GM13977 (cell line): ENCODE data around the gene CCR5.

Source experiments
- DNase-seq: peaks from one replicate; pipeline ENCODE4 v3.0.0; 2012; ENCODE audit warnings: low spot score
- CTCF ChIP-seq: IDR thresholded peaks from 2 replicates; pipeline ENCODE4 v1.5.1; 2012; ENCODE audit warnings: mild to moderate bottlenecking, control low read depth; ENCODE audit not compliant: insufficient read depth; ENCODE audit errors: extremely low read depth, missing control alignments
- in situ Hi-C: fragments of 300-500 bp; cut with MboI; formaldehyde crosslinking; loops from one replicate; pipeline ENCODE4 v1.12.0; 2022; ENCODE audit warnings: low sequenced_read_pairs, low pct_unique_long_range_greater_than_20kb, mixed read lengths, inconsistent platforms; ENCODE audit not compliant: unreplicated experiment

The CCR5 gene

GRCh38 chr3:46335541-46335940 is 35.2 kb upstream of the CCR5 start:
- TF ChIP-seq CTCF = no peak
- in situ Hi-C loops = no loop called here
- no peak for DNase-seq

DNA sequence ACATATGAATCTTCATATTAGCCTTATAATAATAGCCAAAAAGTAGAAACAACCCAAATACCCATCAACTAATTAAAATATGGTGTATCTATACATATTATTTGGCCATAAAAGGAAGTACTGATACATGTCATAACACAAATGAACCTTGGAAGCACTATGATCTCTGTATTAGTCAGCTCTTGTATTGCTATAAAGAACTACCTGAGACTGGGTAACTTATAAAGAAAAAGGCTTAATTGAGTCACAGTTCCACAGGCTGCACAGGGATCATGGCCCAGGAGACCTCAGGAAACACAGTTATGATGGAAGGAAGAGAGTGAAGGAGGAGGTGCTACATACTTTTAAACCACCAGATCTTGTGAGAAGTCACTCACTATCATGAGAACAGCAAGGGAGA is 32.8 kb upstream of the CCR5 start:
- no peak for DNase-seq
- in situ Hi-C loops = no loop called here
- no peak for TF ChIP-seq CTCF

DNA sequence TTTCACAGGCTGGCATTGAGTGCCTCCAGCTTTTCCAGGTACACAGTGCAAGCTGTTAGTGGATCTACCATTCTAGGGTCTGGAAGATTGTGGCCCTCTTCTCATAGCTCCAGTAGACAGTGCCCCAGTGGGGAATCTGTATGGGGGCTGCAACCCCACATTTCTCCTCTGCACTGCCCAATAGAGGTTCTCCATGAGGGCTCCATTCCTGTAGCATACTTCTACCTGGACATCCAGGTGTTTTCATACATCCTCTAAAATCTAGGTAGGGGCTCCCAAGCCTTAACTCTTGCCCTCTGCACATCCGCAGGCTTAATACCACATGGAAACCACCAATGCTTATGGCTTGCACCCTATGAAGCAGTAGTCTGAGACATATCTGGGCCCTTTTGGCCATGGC is 31.9 kb upstream of the CCR5 start:
- no peak for DNase-seq
- in situ Hi-C loops = no loop called here
- TF ChIP-seq CTCF = no peak

DNA sequence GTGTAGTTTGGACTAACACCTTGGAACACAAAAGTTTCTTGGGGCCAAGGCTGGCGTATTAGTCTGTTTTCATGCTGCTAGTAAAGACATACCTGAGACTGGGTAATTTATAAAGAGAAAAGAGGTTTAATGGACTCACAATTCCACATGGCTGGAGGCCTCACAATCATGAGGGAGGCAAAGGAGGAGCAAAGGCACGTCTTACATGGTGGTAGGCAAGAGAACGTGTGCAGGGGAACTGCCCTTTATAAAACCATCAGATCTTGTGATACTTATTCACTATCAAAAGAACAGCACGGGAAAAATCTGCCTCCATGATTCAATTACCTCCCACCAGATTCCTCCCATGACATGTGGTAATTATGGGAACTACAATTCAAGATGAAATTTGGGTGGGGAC is 26.3 kb upstream of the CCR5 start:
- TF ChIP-seq CTCF = no peak
- in situ Hi-C loops = no loop called here
- DNase-seq = no peak

- no peak for DNase-seq
- TF ChIP-seq CTCF = no peak
- in situ Hi-C loops = no loop called here
Observed at GRCh38 chr3:46348823-46349482, 21.8 kb upstream of the CCR5 start.

GRCh38 chr3:46349484-46350261 is 21.1 kb upstream of the CCR5 start:
- no peak for DNase-seq
- no peak for TF ChIP-seq CTCF
- in situ Hi-C loops = no loop called here

- DNase-seq = no peak
- no peak for TF ChIP-seq CTCF
- in situ Hi-C loops = no loop called here
Observed at GRCh38 chr3:46350262-46350565, 20.5 kb upstream of the CCR5 start.
